GM08714 (cell line): Measurements from ENCODE around the gene TMCC1.

Experiments used
- H3K4me3 ChIP-seq: fragments of 200-500 bp; sonication (Bioruptor generic); 2 replicates; pipeline ENCODE4 v1.5.1; 2014; ENCODE audit warnings: mild to moderate bottlenecking, low read length, inconsistent platforms
- ZNF274 ChIP-seq: IDR thresholded peaks from 2 replicates; pipeline ENCODE4 v1.6.1; 2012; ENCODE audit warnings: mild to moderate bottlenecking, low read depth, low read length

The TMCC1 gene

GRCh38 chr3:129601713-129602112 lies 291.8 kb downstream of the TMCC1 start:
- H3K4me3 ChIP-seq: no peak overlapping the region
- no peak for TF ChIP-seq ZNF274

- TF ChIP-seq ZNF274: no peak
- no peak overlapping the region for H3K4me3 ChIP-seq
Measured at GRCh38 chr3:129600348-129600747, 293.2 kb downstream of the TMCC1 start.

DNA sequence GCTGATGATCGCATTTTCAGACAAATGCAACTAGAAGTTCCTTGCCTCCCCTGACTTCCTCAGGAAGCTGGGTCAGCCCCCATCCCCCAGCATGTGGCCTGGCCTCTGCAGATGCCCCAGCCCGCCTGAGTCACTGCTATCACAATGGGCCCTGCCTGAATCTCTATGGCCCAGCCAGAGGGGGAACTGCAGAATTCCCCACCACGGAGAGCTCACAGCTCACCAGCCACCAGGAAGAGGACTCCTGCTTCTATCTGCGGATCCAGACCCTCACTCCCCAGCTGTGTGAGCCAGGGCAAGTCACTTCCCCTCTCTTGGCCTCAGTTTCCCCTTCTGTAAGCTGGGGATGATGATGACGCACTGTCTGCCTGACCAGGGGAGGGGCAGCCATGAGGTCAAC lies 293.9 kb downstream of the TMCC1 start:
- TF ChIP-seq ZNF274: no peak
- H3K4me3 ChIP-seq: no peak overlapping the region

DNA sequence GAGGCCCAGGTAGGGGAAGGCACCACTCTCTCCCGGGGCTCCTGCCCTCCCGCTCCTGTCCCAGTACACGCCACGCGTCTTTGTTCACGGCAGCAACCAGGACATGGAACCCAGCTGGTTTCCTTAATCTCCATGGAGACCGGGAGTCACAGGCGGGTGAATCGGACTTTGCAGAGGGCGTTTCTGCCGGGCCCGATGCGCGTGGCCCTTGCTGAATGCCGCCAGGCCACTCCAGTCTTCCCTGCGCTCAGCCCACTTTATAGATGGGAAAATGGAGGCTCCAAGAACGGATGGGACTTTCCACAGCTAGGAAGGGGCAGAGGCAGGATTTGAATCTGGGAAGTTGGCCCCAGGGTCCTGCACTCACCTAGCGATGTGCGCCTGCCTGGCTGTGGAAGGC lies 294.4 kb downstream of the TMCC1 start:
- H3K4me3 ChIP-seq: no peak overlapping the region
- TF ChIP-seq ZNF274: no peak

GRCh38 chr3:129598484-129598883 lies 295.0 kb downstream of the TMCC1 start:
- no peak for TF ChIP-seq ZNF274
- no peak overlapping the region for H3K4me3 ChIP-seq

- no peak for TF ChIP-seq ZNF274
- no peak overlapping the region for H3K4me3 ChIP-seq
Measured at GRCh38 chr3:129598000-129598381, 295.5 kb downstream of the TMCC1 start.
